NCI-H2107 treated with DMSO at 0.1 percent for 48 hours (cell line): ENCODE data around the gene ERBIN.
"Not testable (repeated sequence)": the region's sequence is repeated elsewhere in the genome, so short reads cannot be mapped to it uniquely, and the experiment has no call there.

Source experiments
- DNase-seq: peaks from one replicate; lab custom pipeline; 2025; ENCODE audit not compliant: unreplicated experiment; lab: John Stamatoyannopoulos, UW

ERBIN gene

GRCh38 chr5:65916636-65917035, 9.7 kb upstream of the ERBIN start:
- no peak for DNase-seq

- DNase-seq, result no peak
Measured at GRCh38 chr5:65919773-65920172, 6.6 kb upstream of the ERBIN start.

GRCh38 chr5:65923339-65923738, 3.0 kb upstream of the ERBIN start:
- no peak for DNase-seq

- peak; percentile 59 for DNase-seq
Measured at GRCh38 chr5:65924366-65925043, 1.9 kb upstream of the ERBIN start.

- DNase-seq, result no peak
Measured at GRCh38 chr5:65925044-65925600, 1.3 kb upstream of the ERBIN start.

GRCh38 chr5:65925601-65926275, 637 bp upstream of the ERBIN start:
- peak; percentile 32 for DNase-seq

- no peak for DNase-seq
Measured at GRCh38 chr5:65926893-65927292, 518 bp downstream of the ERBIN start.

- no peak for DNase-seq
Measured at GRCh38 chr5:65927503-65928321, 1.3 kb downstream of the ERBIN start.

- peak; percentile 1 for DNase-seq
Measured at GRCh38 chr5:65928322-65928752, 2.0 kb downstream of the ERBIN start.

- no peak for DNase-seq
Measured at GRCh38 chr5:65928860-65929259, 2.5 kb downstream of the ERBIN start.

- DNase-seq, result no peak
Measured at GRCh38 chr5:65932676-65933075, 6.3 kb downstream of the ERBIN start.

GRCh38 chr5:65933295-65933694, 6.9 kb downstream of the ERBIN start:
- no peak for DNase-seq

- DNase-seq, result no peak
Measured at GRCh38 chr5:65938256-65938655, 11.9 kb downstream of the ERBIN start.

GRCh38 chr5:65943771-65944170, 17.4 kb downstream of the ERBIN start:
- no peak for DNase-seq

- no peak for DNase-seq
Measured at GRCh38 chr5:65946198-65946745, 19.9 kb downstream of the ERBIN start.

- DNase-seq, result no peak
Measured at GRCh38 chr5:65948115-65948747, 21.9 kb downstream of the ERBIN start.

- DNase-seq, result no peak
Measured at GRCh38 chr5:65951330-65951729, 25.0 kb downstream of the ERBIN start.

- DNase-seq, result no peak
Measured at GRCh38 chr5:65952259-65952658, 25.9 kb downstream of the ERBIN start.

GRCh38 chr5:65954200-65954599, 27.8 kb downstream of the ERBIN start:
- DNase-seq, result no peak

- no peak for DNase-seq
Measured at GRCh38 chr5:65955746-65956145, 29.4 kb downstream of the ERBIN start.

- DNase-seq, result not testable (repeated sequence)
Measured at GRCh38 chr5:65957703-65958102, 31.3 kb downstream of the ERBIN start.
